GM18870 (cell line): ENCODE measurements around the gene YIF1A.
"Not testable (repeated sequence)": the region's sequence is repeated elsewhere in the genome, so short reads cannot be mapped to it uniquely, and the experiment has no call there.

Source experiments
- ATAC-seq: cut with Tn5 transposase; IDR thresholded peaks from one replicate; pipeline ENCODE4 v1.9.1; 2021; ENCODE audit warnings: moderate library complexity; ENCODE audit not compliant: unreplicated experiment

Gene YIF1A

DNA sequence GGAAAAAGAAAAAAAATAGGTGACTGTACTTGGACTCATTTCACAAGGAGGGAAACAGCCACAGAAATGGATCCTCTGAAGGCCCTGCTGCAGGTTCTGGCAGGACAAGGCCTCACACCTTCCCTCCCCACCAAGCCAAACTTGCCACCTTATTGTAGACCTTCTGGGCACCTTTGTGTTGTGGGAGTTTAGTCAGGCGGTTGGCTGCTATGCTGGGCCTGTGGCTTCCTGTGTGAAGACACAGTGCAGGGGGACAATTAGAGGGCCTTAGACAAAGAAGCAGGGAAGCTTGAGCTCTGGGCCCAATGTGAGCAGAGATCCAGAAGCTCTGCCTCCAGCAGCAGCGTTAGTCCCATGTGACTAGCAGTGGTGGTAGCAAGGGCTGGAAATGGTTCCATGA is 16.3 kb downstream of the YIF1A start:
- ATAC-seq, result no peak

DNA sequence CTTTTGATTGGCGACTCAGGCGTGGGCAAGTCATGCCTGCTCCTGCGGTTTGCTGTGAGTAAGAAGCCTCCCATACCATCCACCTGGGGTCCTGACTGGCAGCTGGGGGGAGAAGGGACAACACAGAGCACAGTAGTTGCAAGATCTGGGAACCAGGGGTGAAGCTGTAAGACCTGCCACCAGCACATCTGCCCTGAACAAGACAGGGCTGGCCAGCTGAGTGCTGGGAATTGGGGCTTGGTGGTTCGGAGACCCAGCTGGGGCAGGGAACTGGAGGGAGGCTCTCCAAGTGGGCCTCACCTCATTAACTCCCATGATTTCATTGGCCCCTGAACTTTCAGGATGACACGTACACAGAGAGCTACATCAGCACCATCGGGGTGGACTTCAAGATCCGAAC is 17.1 kb downstream of the YIF1A start:
- no peak for ATAC-seq

- no peak for ATAC-seq
These were observed 19.7 kb downstream of the YIF1A start for GRCh38 chr11:66268952-66269905.

DNA sequence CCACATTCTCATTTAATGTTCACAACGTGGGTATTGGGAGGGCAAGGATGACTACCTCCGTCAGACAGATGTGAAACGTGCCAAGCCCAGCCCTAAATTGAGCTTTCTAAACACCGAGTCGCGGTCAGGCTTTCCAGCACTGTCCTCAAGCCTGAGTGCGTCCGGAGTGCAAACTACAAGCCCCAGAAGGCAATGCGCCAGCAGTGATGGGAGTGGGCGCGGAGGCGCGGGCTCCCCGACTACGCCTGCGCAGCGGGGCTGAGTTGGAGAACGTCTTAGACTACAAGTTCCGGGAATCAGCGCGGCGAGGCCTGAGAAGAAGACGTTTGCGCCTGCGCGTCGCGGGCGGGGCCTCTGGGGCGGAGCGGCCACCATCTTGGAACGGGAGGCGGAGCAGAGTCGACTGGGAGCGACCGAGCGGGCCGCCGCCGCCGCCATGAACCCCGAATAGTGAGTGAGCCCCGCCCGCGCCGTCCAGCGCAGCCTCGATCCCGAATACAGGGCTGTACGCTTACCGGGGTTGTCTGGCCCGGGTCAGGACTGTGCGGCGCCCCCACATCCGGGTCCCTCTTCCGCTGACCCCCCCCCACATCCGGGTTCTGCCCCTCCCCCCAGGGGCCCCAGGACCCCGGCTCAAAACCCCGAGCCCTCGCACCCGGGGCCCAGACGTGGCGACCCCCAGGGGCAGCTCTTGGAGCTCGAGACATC is 20.5 kb downstream of the YIF1A start, which contains the start of gene RAB1B:
TSS of gene RAB1B (plus strand) at position 396 of the 708 bp plus-strand sequence. CDS start at position 437, 41 bp downstream.
- ATAC-seq, result peak; percentile 83

DNA sequence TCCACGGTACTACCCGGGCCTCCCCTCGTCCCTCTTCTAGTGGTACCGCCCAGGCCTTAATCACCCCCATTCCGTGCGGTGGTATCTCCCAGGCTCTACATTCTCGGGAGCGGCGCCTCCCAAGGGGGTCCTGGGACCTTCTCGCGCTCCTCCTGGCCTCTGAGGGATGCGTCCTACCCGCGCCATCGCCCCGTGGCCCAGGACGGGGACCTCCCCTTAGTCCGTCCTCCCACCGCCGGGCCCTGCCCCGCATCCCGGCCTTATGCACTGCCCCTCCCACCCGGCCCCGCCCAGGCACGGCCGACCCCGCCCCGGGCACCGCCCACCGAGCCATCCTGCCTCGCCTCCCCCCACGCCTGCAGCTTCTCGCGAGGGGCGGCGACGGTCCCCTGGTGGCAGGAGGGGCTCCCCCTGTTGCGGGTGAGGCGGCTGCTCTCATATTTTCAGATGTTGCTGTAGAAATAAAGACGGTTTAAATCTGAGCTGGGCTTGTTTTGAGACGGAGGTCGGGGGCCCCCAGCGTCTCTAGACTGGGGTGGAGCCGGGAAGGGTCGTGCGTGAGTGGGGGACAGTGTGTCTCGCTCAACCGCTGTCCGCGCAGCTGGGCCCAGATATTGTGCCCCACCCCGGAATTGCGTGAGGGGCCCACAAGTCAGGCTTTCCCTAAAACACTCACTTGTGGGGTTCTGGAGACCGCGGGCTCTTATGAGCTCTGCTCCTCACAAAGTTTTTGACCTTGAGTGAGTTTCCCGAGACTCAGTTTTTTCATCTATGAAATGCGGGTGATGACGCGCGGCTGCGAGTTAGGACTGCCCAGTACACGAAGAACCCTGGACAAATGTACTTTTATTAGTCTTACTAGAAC is 21.3 kb downstream of the YIF1A start:
- peak; percentile 18 for ATAC-seq

DNA sequence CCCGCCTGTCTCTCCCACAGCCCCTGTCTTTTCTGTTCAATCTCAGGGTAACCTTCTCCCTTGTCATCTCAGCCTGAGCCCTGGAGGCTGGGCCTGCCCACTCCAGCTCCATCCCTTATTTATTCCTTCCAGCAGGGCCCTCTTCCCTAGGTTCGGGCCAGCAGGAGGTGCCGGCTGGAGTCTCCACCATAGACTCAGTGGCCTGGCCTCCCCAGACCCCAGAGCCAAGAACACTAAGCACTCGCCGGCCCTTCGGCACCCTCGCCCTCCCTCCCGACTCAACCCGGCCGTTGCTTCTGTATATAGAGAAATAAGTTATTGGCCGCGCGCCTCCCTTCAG is 21.9 kb downstream of the YIF1A start:
- ATAC-seq, result no peak

DNA sequence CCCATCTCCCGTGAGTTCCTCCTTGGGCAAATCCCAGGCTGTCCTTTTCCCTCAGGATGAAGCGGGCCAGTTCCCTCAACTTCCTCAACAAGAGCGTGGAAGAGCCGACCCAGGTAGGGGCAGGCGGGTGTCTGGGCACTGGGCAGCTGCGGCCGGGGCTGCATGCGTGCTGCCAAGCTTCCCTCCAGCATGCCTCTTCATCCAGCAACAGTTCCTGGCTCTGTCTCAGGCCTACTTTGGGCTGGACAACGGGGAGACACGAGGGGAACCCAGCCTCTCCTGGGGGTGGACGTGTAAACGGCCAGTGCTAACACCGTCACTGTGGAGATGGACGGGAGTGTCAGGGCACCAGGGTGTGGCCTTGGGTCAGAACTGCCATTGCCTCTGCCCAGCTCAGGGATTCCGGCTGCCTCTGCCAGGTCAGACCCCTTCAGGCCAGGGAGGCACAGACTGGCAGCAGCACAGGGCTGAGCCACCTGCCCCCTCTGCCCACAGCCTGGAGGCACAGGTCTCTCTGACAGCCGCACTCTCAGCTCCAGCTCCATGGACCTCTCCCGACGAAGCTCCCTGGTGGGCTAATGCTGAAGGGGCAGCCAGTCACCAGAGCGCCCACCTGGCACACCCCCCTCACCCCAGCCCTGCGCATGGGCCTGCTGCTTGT is 22.4 kb downstream of the YIF1A start:
- no peak for ATAC-seq

- ATAC-seq, result no peak
These were observed 23.2 kb downstream of the YIF1A start for GRCh38 chr11:66265531-66266377.

GRCh38 chr11:66264914-66265313 is 24.0 kb downstream of the YIF1A start:
- ATAC-seq, result no peak

GRCh38 chr11:66264383-66264782 is 24.6 kb downstream of the YIF1A start:
- ATAC-seq, result no peak

GRCh38 chr11:66263785-66264184 is 25.2 kb downstream of the YIF1A start:
- ATAC-seq, result no peak

DNA sequence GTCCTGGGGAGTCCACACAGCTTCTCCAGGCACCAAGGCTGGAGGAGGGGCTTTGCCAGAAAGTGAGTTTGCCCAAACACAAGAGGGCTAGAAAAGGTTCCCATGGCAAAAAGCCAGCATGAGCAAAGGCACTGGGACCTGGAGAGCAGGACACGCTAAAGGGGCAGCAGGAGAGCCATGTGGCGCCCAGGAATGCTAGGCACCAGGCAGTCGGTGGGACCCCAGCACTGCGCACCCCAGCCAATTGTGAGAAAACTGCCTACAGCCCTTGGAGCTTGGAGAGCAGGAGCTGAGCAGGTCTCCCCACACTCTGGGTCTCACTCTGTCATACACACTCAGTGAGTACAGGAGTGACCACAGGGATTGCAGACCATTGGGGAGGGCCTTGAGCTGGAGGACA is 25.7 kb downstream of the YIF1A start:
- ATAC-seq, result no peak

- no peak for ATAC-seq
These were observed 26.2 kb downstream of the YIF1A start for GRCh38 chr11:66262696-66263095.

DNA sequence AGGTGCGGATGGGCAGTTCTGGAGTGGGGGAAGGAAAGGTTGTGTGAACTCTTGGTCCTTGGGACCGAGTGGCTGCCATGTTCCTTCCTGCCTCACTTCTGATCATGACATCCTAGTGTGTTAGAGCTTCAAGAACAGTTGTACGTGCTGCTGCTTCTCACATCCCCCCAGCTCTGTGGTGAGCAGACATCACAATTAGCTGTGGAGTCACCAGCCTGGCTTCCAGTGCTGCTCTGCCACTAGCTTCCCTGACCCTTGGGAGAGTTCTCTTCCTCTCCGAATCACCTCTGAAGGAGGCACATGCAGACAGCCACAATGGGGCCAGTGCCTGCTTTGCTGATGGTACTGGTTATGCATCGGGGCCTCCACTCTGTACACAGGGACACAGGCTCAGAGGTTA is 26.8 kb downstream of the YIF1A start:
- no peak for ATAC-seq

- ATAC-seq, result no peak
These were observed 27.4 kb downstream of the YIF1A start for GRCh38 chr11:66261578-66261977.

GRCh38 chr11:66259956-66260355 is 29.0 kb downstream of the YIF1A start:
- ATAC-seq, result no peak

DNA sequence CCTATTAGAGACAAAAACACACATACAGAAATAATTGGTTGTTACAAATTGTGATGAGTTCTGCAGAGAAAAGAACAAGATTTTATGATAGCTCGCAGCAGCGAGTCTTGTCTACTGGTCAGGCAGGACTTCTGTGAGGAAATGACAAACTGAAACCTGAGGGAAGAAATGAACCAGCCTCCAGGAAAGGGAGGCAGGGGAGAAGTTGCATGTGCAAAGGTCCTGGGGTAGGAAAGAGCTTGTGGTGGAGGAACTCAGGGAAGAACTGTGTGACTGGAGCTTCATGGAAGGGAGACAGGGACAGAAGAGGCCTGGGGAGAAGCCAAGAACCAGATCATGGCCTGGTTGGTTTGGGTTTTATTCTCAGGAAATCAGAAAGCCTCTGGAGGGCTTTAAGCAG is 29.7 kb downstream of the YIF1A start:
- ATAC-seq, result no peak

GRCh38 chr11:66258473-66258893 is 30.5 kb downstream of the YIF1A start:
- no peak for ATAC-seq

DNA sequence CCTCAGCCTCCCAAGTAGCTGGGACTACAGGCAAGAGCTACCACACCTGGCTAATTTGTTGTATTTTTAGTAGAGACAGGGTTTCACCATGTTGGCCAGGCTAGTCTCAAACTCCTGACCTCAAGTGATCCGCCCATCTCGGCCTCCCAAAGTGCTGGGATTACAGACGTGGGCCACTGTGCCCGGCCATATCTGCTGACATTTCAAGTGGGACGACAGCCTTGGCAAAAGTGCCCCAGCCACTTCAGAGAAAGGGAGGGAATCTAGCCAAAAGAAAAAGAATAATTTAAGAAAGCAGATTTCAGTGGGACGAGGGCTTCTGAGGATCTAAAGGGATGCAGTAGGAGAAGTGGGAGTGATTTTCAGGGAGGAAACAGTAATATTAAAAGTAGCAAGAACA is 35.9 kb downstream of the YIF1A start:
- not testable (repeated sequence) for ATAC-seq

DNA sequence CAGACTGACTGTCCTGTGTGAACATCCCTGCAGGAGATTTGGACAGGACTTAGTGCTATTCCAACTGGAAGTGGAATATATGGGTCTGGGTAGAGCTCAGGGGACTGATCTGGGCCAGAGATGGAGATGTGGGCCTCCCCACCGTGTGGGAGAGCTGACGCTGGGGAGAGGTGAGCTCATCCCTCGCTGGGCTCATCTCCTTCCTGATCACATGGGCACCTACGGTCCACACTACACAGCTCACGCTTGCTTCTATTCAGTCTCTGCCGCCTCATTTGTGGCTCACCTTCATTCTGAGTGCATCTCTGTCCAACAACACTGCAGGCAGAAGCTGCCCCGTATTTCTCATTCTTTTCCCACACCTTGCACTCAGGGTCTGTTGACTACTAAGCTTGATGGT is 37.1 kb downstream of the YIF1A start:
- ATAC-seq, result no peak
